ENCODE results near the gene CEMIP. TPM values are rescaled to one million over a fixed set of nuclear protein-coding genes. Genes with fewer than 3 reads are reported as not detected.
"Not testable (repeated sequence)": the region's sequence is repeated elsewhere in the genome, so short reads cannot be mapped to it uniquely, and the experiment has no call there.

Gene CEMIP
- total and polyA plus RNA-seq, 2 experiments from 2014 or later, result 0.27 to 2.1 TPM

GRCh38 chr15:80953953-80954778 is 175.0 kb downstream of the CEMIP start:
- Histone ChIP-seq H3K9me2 (ENCODE audit: insufficient read depth) (no peaks in the 10 kb centered on the region), H3K4me3 (no peak overlapping the region), H3K27ac (ENCODE audit: low read depth) (peak overlapping the region; percentile 78; the same call in 1 of the 2 replicates), H3K27me3 (ENCODE audit: insufficient read depth) (no peaks in the 10 kb centered on the region), H3K4me2 (peak overlapping the region; percentile 44), H4K20me1 (replicated peaks; ENCODE audit: insufficient read depth) (no peaks in the 10 kb centered on the region), H3F3A (replicated peaks; ENCODE audit: low read depth) (no peaks in the 10 kb centered on the region), H3K36me3 (ENCODE audit: insufficient read depth) (peaks cover 3% of the 10 kb centered on the region; the same call in 1 of the 2 replicates), H3K79me2 (replicated peaks; ENCODE audit: insufficient read depth) (no peaks in the 10 kb centered on the region), H2AFZ (no peak overlapping the region), H3K4me1 (ENCODE audit: insufficient read depth) (peaks cover 12% of the 10 kb centered on the region)
- DNase-seq (ENCODE audit: low spot score) (peak; percentile 72), ATAC-seq (peak; percentile 81)
- Mint-ChIP-seq H3K9me3 (no peaks in the 10 kb centered on the region), H3K4me3 (no peak overlapping the region), H3K27ac (peak overlapping the region; percentile 78), H3K27me3 (ENCODE audit: insufficient read depth, low read depth, poor library complexity) (peaks cover 15% of the 10 kb centered on the region), H3K36me3 (ENCODE audit: low read depth) (peaks cover 31% of the 10 kb centered on the region), H3K4me1 (peaks cover 30% of the 10 kb centered on the region)
- TF ChIP-seq JUNB (IDR thresholded peaks at IDR 0.05; ENCODE audit: unreplicated experiment), result no peak
- TF ChIP-seq, protein P1, sequence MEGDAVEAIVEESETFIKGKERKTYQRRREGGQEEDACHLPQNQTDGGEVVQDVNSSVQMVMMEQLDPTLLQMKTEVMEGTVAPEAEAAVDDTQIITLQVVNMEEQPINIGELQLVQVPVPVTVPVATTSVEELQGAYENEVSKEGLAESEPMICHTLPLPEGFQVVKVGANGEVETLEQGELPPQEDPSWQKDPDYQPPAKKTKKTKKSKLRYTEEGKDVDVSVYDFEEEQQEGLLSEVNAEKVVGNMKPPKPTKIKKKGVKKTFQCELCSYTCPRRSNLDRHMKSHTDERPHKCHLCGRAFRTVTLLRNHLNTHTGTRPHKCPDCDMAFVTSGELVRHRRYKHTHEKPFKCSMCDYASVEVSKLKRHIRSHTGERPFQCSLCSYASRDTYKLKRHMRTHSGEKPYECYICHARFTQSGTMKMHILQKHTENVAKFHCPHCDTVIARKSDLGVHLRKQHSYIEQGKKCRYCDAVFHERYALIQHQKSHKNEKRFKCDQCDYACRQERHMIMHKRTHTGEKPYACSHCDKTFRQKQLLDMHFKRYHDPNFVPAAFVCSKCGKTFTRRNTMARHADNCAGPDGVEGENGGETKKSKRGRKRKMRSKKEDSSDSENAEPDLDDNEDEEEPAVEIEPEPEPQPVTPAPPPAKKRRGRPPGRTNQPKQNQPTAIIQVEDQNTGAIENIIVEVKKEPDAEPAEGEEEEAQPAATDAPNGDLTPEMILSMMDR (conservative IDR thresholded peaks at IDR 0.05; ENCODE audit: low read depth in 2 of 2), result peak; percentile 15 to 23; a peak in 1 of 4 replicates

GRCh38 chr15:80955571-80956452 is 176.6 kb downstream of the CEMIP start:
- H4K20me1 ChIP-seq (replicated peaks; ENCODE audit: insufficient read depth); H3F3A ChIP-seq (replicated peaks; ENCODE audit: low read depth); H3K4me2 ChIP-seq; H3K9me2 ChIP-seq (ENCODE audit: insufficient read depth); H2AFZ ChIP-seq; ATAC-seq; H3K79me2 ChIP-seq (replicated peaks; ENCODE audit: insufficient read depth); H3K4me3 ChIP-seq; H3K27me3 ChIP-seq (ENCODE audit: insufficient read depth); H3K9me3 Mint-ChIP-seq; H3K36me3 ChIP-seq (ENCODE audit: insufficient read depth); DNase-seq (ENCODE audit: low spot score); H3K4me3 Mint-ChIP-seq: not testable (repeated sequence)
- H3K4me1 ChIP-seq (ENCODE audit: insufficient read depth), result peaks cover 12% of the 10 kb centered on the region
- peaks cover 15% of the 10 kb centered on the region for H3K27me3 Mint-ChIP-seq (ENCODE audit: insufficient read depth, low read depth, poor library complexity)
- H3K36me3 Mint-ChIP-seq (ENCODE audit: low read depth), result peaks cover 37% of the 10 kb centered on the region
- H3K27ac Mint-ChIP-seq, result peak overlapping the region; percentile 78
- peaks cover 32% of the 10 kb centered on the region for H3K4me1 Mint-ChIP-seq
- H3K27ac ChIP-seq (ENCODE audit: low read depth), result peak overlapping the region; percentile 62

DNA sequence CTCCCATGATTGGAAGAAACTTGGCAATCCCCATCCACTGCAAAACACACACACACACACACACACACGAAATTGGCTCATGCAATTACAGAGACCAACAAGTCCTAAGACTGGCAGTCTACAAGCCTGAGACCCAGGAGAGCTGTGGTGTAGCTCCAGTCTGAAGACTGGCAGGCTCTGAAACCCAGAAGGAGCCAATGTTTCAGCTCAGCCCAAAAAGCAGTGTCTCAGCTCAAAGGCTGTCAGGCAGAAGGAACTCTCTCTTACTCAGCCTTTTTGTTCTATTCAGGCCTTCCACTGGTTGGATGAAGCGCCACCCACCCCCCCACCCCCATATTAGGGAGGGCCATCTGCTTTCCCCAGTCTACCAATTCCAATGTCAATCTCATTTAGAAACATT is 178.4 kb downstream of the CEMIP start:
- Mint-ChIP-seq H3K4me1 (peaks cover 38% of the 10 kb centered on the region), H3K27me3 (ENCODE audit: insufficient read depth, low read depth, poor library complexity) (peaks cover 13% of the 10 kb centered on the region), H3K4me3 (no peak overlapping the region), H3K9me3 (no peaks in the 10 kb centered on the region), H3K36me3 (ENCODE audit: low read depth) (peaks cover 26% of the 10 kb centered on the region), H3K27ac (peak overlapping the region; percentile 82; the same call in 1 of the 2 replicates)
- Histone ChIP-seq H3K4me1 (ENCODE audit: insufficient read depth) (peaks cover 12% of the 10 kb centered on the region), H3F3A (replicated peaks; ENCODE audit: low read depth) (no peaks in the 10 kb centered on the region), H3K9me2 (ENCODE audit: insufficient read depth) (no peaks in the 10 kb centered on the region), H3K36me3 (ENCODE audit: insufficient read depth) (no peaks in the 10 kb centered on the region; the same call in 1 of the 2 replicates), H3K27me3 (ENCODE audit: insufficient read depth) (no peaks in the 10 kb centered on the region), H4K20me1 (replicated peaks; ENCODE audit: insufficient read depth) (no peaks in the 10 kb centered on the region; the same call in 1 of the 2 replicates), H3K4me3 (no peak overlapping the region), H3K27ac (ENCODE audit: low read depth) (no peak overlapping the region), H3K4me2 (no peak overlapping the region), H3K79me2 (replicated peaks; ENCODE audit: insufficient read depth) (no peaks in the 10 kb centered on the region; the same call in 1 of the 2 replicates), H2AFZ (no peak overlapping the region)
- DNase-seq (ENCODE audit: low spot score), result no peak
- no peak for ATAC-seq
- TF ChIP-seq, protein P1 (conservative IDR thresholded peaks at IDR 0.05; ENCODE audit: low read depth in 2 of 2), result no peak
- no peak for TF ChIP-seq ETS1 (IDR thresholded peaks at IDR 0.05)
- TF ChIP-seq POLR2AphosphoS5 (IDR thresholded peaks at IDR 0.05; ENCODE audit: low read depth), result no peak
- no peak for TF ChIP-seq ZNF331 (CRISPR knock-in tag; IDR thresholded peaks at IDR 0.05; ENCODE audit: low read depth)
- no peak for TF ChIP-seq EZH2 (IDR thresholded peaks at IDR 0.05; ENCODE audit: low read depth, unreplicated experiment)
